ENCODE results near the gene CLN3. TPM values are rescaled to one million over a fixed set of nuclear protein-coding genes. Genes with fewer than 3 reads are reported as not detected.

The CLN3 gene
- total RNA-seq, 1 experiment from 2014 or later: 37.3 TPM

DNA sequence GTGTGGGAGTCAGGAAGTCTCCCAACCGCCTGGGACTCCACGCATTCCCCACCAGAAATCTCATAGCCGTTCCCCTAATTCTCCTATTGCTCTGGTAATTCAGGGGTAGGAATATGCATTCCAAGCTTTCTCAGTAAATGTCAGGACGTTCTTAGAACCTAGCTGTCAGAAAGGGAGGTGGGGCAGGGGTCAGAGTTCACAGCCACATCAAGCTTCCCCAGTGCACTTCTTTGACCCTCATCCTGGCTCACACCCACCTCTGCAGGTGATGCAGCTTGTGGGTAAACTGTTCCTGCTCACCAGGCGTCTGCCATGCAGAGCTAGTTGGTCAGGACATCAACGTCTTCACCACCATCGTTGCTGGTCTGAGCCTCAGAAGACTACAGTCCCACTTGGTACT lies 28.8 kb upstream of the CLN3 start:
- CTCF ChIA-PET: no interaction called here

DNA sequence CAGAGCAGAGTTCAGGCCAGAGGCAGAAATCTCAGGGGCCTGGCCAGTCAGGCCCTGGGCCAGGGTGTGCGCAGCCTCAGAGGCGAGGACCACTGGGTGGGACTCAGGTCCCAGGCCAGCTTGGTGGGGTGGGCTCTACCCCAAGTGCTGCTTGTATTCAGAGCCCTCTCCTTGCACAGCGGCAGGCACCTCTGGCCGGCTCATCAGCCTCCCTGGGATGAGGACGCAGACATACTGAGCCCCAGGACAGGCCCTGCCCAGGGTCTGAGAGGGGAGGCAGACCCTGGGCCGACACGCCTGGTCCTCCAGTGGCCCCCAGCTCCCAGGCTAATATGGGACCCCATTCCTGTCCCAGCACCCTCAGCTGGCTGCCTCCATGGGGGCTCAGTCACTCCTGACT lies 22.4 kb upstream of the CLN3 start:
- intact Hi-C loops (cut with micrococcal nuclease; ENCODE audit: unreplicated experiment): no loop called here
- Histone ChIP-seq H3K27ac (ENCODE audit: low read depth, low read length, poor library complexity, severe bottlenecking) (no peak overlapping the region), H3K36me3 (ENCODE audit: insufficient read depth, low read length, poor library complexity, severe bottlenecking) (no peaks in the 10 kb centered on the region), H3K9me3 (ENCODE audit: low read depth, low read length, poor library complexity, severe bottlenecking) (no peaks in the 10 kb centered on the region), H3K4me1 (ENCODE audit: insufficient read depth, low read length, poor library complexity, severe bottlenecking) (no peaks in the 10 kb centered on the region), H3K27me3 (replicated peaks; ENCODE audit: insufficient read depth, low read depth, low read length, poor library complexity) (no peaks in the 10 kb centered on the region), H3K4me3 (ENCODE audit: low read depth, low read length, poor library complexity, severe bottlenecking) (no peak overlapping the region)
- TF ChIP-seq, protein P1, sequence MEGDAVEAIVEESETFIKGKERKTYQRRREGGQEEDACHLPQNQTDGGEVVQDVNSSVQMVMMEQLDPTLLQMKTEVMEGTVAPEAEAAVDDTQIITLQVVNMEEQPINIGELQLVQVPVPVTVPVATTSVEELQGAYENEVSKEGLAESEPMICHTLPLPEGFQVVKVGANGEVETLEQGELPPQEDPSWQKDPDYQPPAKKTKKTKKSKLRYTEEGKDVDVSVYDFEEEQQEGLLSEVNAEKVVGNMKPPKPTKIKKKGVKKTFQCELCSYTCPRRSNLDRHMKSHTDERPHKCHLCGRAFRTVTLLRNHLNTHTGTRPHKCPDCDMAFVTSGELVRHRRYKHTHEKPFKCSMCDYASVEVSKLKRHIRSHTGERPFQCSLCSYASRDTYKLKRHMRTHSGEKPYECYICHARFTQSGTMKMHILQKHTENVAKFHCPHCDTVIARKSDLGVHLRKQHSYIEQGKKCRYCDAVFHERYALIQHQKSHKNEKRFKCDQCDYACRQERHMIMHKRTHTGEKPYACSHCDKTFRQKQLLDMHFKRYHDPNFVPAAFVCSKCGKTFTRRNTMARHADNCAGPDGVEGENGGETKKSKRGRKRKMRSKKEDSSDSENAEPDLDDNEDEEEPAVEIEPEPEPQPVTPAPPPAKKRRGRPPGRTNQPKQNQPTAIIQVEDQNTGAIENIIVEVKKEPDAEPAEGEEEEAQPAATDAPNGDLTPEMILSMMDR (conservative IDR thresholded peaks at IDR 0.05; ENCODE audit: low read depth, low read length): no peak
- TF ChIP-seq EZH2 (IDR thresholded peaks at IDR 0.05; ENCODE audit: borderline replicate concordance, low read depth, low read length, poor library complexity, severe bottlenecking): no peak
- CTCF ChIA-PET: no interaction called here
- POLR2A ChIA-PET (ENCODE audit: low non-redundant PET): no interaction called here
- no TSS peak for BruUV-seq (replicated peaks)
- no peak for DNase-seq (ENCODE audit: low spot score)

More for the DNA sequence above, 28.8 kb upstream of the CLN3 start:
- intact Hi-C loops (cut with micrococcal nuclease; ENCODE audit: unreplicated experiment): no loop called here
- H3K9me3 ChIP-seq (ENCODE audit: low read depth, low read length, poor library complexity, severe bottlenecking): no peaks in the 10 kb centered on the region
- TF ChIP-seq, protein P1 (conservative IDR thresholded peaks at IDR 0.05; ENCODE audit: low read depth, low read length): no peak
- TF ChIP-seq EZH2 (IDR thresholded peaks at IDR 0.05; ENCODE audit: borderline replicate concordance, low read depth, low read length, poor library complexity, severe bottlenecking): no peak
- no TSS peak for BruUV-seq (replicated peaks)
- no peak for DNase-seq (ENCODE audit: low spot score)
- no peak overlapping the region for H3K4me3 ChIP-seq (ENCODE audit: low read depth, low read length, poor library complexity, severe bottlenecking)
- no peak overlapping the region for H3K27ac ChIP-seq (ENCODE audit: low read depth, low read length, poor library complexity, severe bottlenecking)
- H3K36me3 ChIP-seq (ENCODE audit: insufficient read depth, low read length, poor library complexity, severe bottlenecking): no peaks in the 10 kb centered on the region
- POLR2A ChIA-PET (ENCODE audit: low non-redundant PET): no interaction called here
- no peaks in the 10 kb centered on the region for H3K27me3 ChIP-seq (replicated peaks; ENCODE audit: insufficient read depth, low read depth, low read length, poor library complexity)
- H3K4me1 ChIP-seq (ENCODE audit: insufficient read depth, low read length, poor library complexity, severe bottlenecking): no peaks in the 10 kb centered on the region

DNA sequence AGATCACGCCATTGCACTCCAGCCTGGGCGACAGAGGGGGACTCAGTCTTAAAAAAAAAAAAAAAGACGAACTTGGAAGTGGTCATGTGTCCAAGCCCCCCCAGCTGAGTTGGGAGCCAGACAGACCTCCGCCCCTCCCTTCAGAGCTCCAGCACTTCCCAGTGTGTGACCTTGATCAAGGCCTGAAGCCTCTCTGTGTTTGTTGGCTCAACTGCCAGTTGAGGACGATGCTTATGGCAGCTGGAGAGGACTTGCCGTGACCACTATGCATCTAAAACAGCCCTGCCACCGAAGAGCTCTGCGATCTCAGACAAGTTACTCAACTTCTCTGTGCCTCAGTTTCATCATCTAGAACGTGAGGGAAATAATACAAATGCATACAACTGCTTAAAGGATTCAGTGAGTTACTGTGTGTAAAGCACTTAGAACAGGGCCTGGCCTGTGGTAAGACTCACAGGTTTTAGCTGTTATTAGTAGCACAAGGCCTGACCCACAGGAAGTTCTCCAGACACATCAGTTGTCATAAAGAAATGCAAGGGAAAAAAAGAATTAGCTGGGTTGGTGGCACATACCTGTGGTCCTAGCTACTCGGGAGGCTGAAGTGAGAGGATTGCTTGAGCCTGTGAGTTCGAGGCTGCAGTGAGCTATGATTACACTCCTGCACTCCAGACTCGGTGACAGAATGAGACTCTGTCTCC lies 21.8 kb upstream of the CLN3 start:
- Histone ChIP-seq H3K9me3 (ENCODE audit: low read depth, low read length, poor library complexity, severe bottlenecking) (no peaks in the 10 kb centered on the region), H3K36me3 (ENCODE audit: insufficient read depth, low read length, poor library complexity, severe bottlenecking) (no peaks in the 10 kb centered on the region), H3K4me1 (ENCODE audit: insufficient read depth, low read length, poor library complexity, severe bottlenecking) (no peaks in the 10 kb centered on the region), H3K4me3 (ENCODE audit: low read depth, low read length, poor library complexity, severe bottlenecking) (no peak overlapping the region), H3K27me3 (replicated peaks; ENCODE audit: insufficient read depth, low read depth, low read length, poor library complexity) (no peaks in the 10 kb centered on the region), H3K27ac (ENCODE audit: low read depth, low read length, poor library complexity, severe bottlenecking) (no peak overlapping the region)
- ChIA-PET POLR2A (ENCODE audit: low non-redundant PET) (interaction anchor here (0.6 kb wide), 1 partner anchor 22 kb away, joined by 15 read pairs; the partner anchor contains the start of gene CLN3), CTCF (no interaction called here)
- intact Hi-C loops (cut with micrococcal nuclease; ENCODE audit: unreplicated experiment): no loop called here
- no peak for TF ChIP-seq EZH2 (IDR thresholded peaks at IDR 0.05; ENCODE audit: borderline replicate concordance, low read depth, low read length, poor library complexity, severe bottlenecking)
- TF ChIP-seq, protein P1 (conservative IDR thresholded peaks at IDR 0.05; ENCODE audit: low read depth, low read length): no peak
- BruUV-seq (replicated peaks): no TSS peak
- no peak for DNase-seq (ENCODE audit: low spot score)

Measured in A673 (cell line).